Duodenal mucosa (tissue), 2 donors: Measurements from ENCODE around the gene NFU1.
"Not testable (repeated sequence)": the region's sequence is repeated elsewhere in the genome, so short reads cannot be mapped to it uniquely, and the experiment has no call there.

ENCODE experiments used
- H3K27ac ChIP-seq: one replicate; pipeline ENCODE4 v1.7.0; 2013; ENCODE audit warnings: low read depth, low read length
- H3K27me3 ChIP-seq, 2 donors: one replicate each; pipeline ENCODE4 v1.7.0; 2013; ENCODE audit warnings: low read length in 2 of 2, control low read depth in 1 of 2; ENCODE audit not compliant: insufficient read depth in 2 of 2, control insufficient read depth in 1 of 2
- H3K36me3 ChIP-seq, 2 donors: one replicate each; pipeline ENCODE4 v1.7.0; 2013; ENCODE audit warnings: low read length in 2 of 2, control low read depth in 1 of 2; ENCODE audit not compliant: insufficient read depth in 2 of 2, control insufficient read depth in 1 of 2
- H3K4me1 ChIP-seq, 2 donors: one replicate each; pipeline ENCODE4 v1.7.0; 2013; ENCODE audit warnings: low read length in 2 of 2, control low read depth in 1 of 2; ENCODE audit not compliant: insufficient read depth in 2 of 2, control insufficient read depth in 1 of 2
- H3K4me3 ChIP-seq, 2 donors: one replicate each; pipeline ENCODE4 v1.7.0; 2013; ENCODE audit warnings: low read length in 2 of 2, low read depth in 1 of 2
- H3K9ac ChIP-seq, 2 donors: one replicate each; pipeline ENCODE4 v1.7.0; 2013; ENCODE audit warnings: low read length in 2 of 2, low read depth in 1 of 2
- H3K9me3 ChIP-seq, 2 donors: one replicate each; pipeline ENCODE4 v1.7.0; 2013; ENCODE audit warnings: low read length in 2 of 2, control low read depth in 1 of 2; ENCODE audit not compliant: control insufficient read depth in 1 of 2

The NFU1 gene

DNA sequence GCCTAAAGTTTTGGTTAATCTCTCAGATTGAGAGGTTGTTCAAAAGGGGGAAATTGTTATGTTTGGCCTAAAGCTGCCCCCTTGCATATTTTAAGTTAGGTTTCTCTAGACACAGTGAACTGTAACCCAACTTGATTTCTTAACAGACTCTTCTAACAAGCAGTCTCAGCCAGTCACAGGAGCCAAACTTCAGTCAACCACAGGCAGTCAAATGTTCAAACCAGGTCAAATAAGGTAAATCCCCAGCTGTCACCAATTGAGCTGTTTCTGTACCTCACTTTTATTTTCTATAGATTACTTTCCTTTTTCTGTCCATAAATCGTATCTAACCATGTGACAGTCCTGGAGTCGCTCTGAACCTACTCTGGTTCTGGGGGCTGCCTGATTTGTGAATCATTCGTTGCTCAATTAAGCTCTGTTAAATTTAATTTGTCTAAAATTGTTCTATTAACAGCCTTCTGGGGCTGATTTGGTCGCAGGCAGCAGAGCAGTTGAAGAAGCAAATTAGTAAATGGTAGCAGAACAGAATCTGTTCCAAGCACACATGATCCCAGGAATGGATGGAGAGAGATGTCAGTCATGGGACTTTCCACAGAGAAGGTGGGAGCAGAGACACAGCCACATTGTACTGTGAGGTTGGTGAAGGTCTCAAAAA lies 16.4 kb upstream of the NFU1 start:
- Histone ChIP-seq H3K27me3 (no peaks in the 10 kb centered on the region), H3K9me3 (no peaks in the 10 kb centered on the region), H3K9ac (no peak overlapping the region), H3K4me1 (no peaks in the 10 kb centered on the region), H3K27ac (no peak overlapping the region), H3K4me3 (no peak overlapping the region), H3K36me3 (no peaks in the 10 kb centered on the region)

DNA sequence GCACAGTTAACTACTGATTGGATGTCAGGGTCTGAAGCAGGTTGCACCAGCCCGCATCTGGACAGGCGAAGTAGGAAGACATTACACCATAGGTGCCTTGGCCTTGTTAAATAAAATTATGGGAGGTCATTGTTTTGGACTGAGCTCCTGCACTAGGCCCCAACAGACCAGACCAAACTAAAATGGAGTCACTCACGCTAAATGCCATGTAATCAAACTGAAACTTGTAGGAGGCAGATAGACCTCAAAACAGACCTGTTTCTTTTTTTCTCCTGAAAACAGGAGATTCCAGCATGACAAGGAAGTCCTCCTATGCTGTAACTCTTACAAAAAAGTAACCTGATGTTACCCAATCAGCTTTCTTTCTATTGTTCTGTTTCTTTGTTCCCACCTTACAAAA lies 15.5 kb upstream of the NFU1 start:
- no peaks in the 10 kb centered on the region for H3K4me1 ChIP-seq
- no peaks in the 10 kb centered on the region for H3K36me3 ChIP-seq
- H3K4me3 ChIP-seq, result no peak overlapping the region
- no peaks in the 10 kb centered on the region for H3K9me3 ChIP-seq
- no peak overlapping the region for H3K27ac ChIP-seq
- no peaks in the 10 kb centered on the region for H3K27me3 ChIP-seq
- H3K9ac ChIP-seq, result no peak overlapping the region

DNA sequence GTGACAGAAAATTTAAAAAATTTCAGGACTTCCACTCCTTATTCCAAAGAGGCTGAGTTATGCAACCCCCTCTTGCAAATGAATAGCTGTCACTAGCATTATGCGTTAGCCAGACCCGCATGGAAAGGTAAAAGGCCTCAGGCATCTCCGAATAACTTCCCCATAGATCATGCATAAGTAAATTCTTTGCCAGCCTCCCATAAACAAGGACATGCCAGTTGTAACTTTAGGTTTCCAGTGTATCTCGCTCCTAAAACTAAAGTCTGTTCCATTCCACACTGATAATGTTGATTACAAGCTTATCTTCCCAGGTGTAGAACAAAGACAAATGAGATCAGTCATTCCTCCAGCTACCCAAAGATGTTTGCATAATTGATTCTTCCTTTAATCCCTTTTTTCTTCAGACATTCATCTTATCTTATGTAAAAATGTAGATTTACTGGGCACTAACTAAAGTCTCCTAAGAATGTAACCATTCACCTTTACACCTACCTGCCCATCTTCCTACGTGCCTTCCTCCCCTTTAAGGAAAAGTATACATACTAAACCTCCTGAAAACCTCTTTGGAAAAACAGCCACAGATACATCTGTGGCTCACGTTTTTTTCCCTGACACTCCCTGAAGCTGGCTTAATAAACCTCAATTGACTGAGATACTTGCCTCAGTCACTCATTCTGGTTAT lies 13.6 kb upstream of the NFU1 start:
- no peaks in the 10 kb centered on the region for H3K4me1 ChIP-seq
- no peak overlapping the region for H3K9ac ChIP-seq
- no peaks in the 10 kb centered on the region for H3K9me3 ChIP-seq
- no peaks in the 10 kb centered on the region for H3K27me3 ChIP-seq
- H3K4me3 ChIP-seq, result no peak overlapping the region
- H3K36me3 ChIP-seq, result no peaks in the 10 kb centered on the region
- H3K27ac ChIP-seq, result no peak overlapping the region

DNA sequence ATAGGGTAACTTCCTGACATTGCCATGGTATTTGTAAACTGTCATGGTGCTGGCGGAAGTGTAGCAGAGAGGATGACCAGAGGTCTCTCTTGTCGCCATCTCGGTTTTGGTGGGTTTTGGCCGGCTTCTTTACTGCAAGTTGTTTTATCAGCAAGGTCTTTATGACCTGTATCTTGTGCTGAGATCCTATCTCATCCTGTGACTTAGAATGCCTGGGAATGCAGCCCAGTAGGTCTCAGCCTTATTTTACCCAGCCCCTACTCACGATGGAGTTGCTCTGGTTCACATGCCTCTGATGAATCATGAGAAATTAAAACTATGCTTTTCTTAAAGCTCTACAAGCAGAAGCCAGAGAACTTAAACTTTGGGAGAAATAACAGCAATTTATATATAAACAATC lies 12.7 kb upstream of the NFU1 start:
- Histone ChIP-seq H3K4me1 (no peaks in the 10 kb centered on the region), H3K9me3 (no peaks in the 10 kb centered on the region), H3K9ac (no peak overlapping the region), H3K27ac (no peak overlapping the region), H3K27me3 (no peaks in the 10 kb centered on the region), H3K4me3 (no peak overlapping the region), H3K36me3 (no peaks in the 10 kb centered on the region)

DNA sequence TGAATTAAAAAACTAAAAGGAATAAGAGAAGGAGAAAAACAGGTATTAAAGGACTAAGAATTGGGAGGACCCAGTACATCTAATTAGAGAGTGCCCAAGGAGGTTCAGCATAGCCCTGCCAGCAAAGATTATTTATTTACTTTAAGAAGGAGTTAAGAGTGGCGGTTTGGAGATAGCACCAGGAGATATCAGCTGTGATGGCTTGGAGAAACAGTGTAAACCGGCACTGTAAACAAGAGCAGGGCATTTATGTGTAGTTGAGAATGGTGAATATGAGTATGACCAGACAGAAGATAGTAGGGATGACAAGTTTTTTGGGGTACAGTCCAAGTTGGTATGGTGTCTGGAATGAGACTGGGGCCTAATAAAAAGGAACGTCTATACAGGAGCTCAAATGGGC lies 6.4 kb upstream of the NFU1 start:
- H3K36me3 ChIP-seq, H3K9ac ChIP-seq, H3K27me3 ChIP-seq, H3K4me1 ChIP-seq, H3K9me3 ChIP-seq, H3K4me3 ChIP-seq, H3K27ac ChIP-seq: not testable (repeated sequence)

DNA sequence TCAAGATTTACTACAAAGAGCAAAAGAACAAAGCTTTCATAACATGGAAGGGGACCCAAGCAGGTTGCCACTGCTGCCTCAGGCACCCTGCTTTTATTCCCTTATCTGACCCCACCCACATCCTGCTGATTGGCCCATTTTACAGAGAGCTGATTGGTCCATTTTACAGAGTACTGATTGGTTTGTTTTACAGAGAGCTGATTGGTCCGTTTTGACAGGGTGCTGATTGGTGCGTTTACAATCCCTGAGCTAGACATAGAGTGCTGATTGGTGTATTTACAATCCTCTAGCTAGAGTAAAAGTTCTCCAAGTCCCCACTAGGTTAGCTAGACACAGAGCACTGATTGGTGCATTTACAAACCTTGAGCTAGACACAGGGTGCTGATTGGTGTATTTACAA lies 2.3 kb upstream of the NFU1 start:
- H3K9ac ChIP-seq, H3K27me3 ChIP-seq, H3K4me3 ChIP-seq, H3K9me3 ChIP-seq, H3K36me3 ChIP-seq, H3K27ac ChIP-seq: not testable (repeated sequence)
- peaks cover 20 to 24% of the 10 kb centered on the region in 2 donors for H3K4me1 ChIP-seq

DNA sequence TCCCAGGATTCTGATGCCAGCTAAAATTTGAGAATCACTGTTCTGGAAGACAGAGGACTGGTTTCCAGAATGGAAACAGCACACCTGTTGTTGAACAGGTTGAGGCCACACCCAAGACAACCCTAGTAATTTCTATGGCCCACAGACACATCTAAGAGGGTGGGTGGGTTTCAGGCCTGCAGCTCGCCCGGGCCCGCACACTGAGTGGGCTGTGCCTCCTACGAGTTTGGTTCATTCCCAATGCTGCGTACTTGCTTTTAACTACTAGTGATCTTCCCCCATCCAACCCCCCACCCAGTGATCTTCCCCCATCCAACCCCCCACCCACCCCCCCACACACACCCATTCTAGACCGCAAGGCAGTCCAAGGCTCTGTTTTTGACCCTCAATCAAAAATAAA lies 1.3 kb upstream of the NFU1 start:
- H3K4me3 ChIP-seq, result no peak overlapping the region
- no peak overlapping the region for H3K27ac ChIP-seq

DNA sequence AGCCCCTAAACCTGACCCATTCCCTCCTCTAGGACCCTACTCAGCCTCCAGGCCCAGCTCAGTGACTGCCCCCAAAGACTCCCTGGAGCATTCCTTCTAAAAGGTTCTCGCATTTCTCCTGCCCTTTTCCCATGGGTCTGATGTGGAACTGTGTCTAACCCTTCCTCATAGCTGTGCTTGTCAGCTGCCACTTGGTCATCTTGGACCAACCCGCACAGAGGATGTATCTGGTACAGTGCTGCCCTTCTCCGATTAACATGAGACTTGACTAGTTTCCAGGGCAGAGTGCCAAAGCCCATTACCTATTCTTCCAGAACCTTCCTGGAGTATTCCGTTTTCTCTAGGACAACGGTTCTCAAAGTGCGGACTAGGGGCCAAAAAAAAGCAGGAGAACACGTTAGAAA lies 518 bp upstream of the NFU1 start:
- H3K9me3 ChIP-seq, result peaks cover 0 to 2% of the 10 kb centered on the region in 2 donors

More for the DNA sequence above, 1.3 kb upstream of the NFU1 start:
- Histone ChIP-seq H3K4me1 (peaks cover 20 to 26% of the 10 kb centered on the region in 2 donors), H3K36me3 (no peaks in the 10 kb centered on the region), H3K27me3 (no peaks in the 10 kb centered on the region), H3K9me3 (peaks cover 0 to 2% of the 10 kb centered on the region in 2 donors), H3K9ac (no peak overlapping the region)

DNA sequence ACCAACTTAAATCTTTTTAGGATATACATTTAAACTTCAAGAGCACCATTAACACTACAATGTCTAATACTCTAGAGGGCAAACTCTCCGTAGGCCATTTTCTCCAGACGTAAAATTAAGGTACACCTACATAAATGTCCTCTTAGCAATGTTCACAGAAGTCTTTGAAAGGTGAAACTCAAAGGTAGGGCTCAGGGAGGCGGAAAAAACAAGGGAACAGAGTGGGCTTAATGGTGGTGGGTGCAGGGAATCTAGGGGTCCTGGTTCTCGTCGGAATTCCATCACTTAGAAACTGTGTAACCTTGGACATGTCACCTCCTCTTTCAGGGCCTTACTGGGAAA lies 668 bp downstream of the NFU1 start:
- Histone ChIP-seq H3K4me3 (peak overlapping the region; percentile 82 to 92), H3K27me3 (no peaks in the 10 kb centered on the region), H3K4me1 (peaks cover 20 to 26% of the 10 kb centered on the region in 2 donors), H3K36me3 (no peaks in the 10 kb centered on the region), H3K9ac (peak overlapping the region; percentile 71 to 94), H3K27ac (peak overlapping the region; percentile 91), H3K9me3 (peaks cover 0 to 2% of the 10 kb centered on the region in 2 donors)

More for the DNA sequence above, 518 bp upstream of the NFU1 start:
- Histone ChIP-seq H3K27ac (peak overlapping the region; percentile 91), H3K36me3 (no peaks in the 10 kb centered on the region), H3K4me1 (peaks cover 20 to 26% of the 10 kb centered on the region in 2 donors), H3K9ac (peak overlapping the region; percentile 71 to 94), H3K4me3 (peak overlapping the region; percentile 82 to 92), H3K27me3 (no peaks in the 10 kb centered on the region)

DNA sequence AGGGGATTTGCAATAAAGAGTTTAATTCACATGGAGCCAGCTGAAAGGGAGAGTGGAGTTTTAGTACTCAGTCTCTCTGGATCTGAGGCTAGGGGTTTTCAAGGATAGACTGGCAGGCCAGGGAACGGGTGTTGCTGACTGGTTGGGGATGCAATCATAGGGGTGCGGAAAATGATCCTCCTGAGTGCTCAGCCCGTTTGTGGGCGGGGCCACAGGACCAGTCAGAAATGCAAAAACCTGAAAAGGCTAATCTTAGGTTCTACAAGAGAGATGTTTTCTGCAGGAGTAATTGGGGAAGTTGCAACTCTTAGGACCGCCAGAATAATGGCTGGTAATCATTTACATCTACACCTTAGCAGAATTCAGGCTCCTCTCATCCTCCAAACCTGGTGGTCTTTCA lies 2.5 kb downstream of the NFU1 start:
- H3K27me3 ChIP-seq, result no peaks in the 10 kb centered on the region
- H3K9ac ChIP-seq, result no peak overlapping the region
- no peak overlapping the region for H3K4me3 ChIP-seq
- H3K36me3 ChIP-seq, result peaks cover 0 to 3% of the 10 kb centered on the region in 2 donors
- peaks cover 0 to 2% of the 10 kb centered on the region in 2 donors for H3K9me3 ChIP-seq
- H3K27ac ChIP-seq, result no peak overlapping the region
- peaks cover 20 to 26% of the 10 kb centered on the region in 2 donors for H3K4me1 ChIP-seq
